ENCODE measurements around the gene TEN1.
A peak's percentile ranks its signal among the peaks of the same experiment; 100 is the strongest.
"Not testable (repeated sequence)": the region's sequence is repeated elsewhere in the genome, so short reads cannot be mapped to it uniquely, and the experiment has no call there.

TEN1 gene

GRCh38 chr17:75950855-75951554 is 28.0 kb upstream of the TEN1 start:
- no peaks in the 10 kb centered on the region for H3K27me3 ChIP-seq (replicated peaks; ENCODE audit: control insufficient read depth, insufficient read depth, low read length)
- no peak overlapping the region for H3K4me3 ChIP-seq (ENCODE audit: low read length)
- peak; percentile 10 for DNase-seq (ENCODE audit: low read depth)
- H3K4me1 ChIP-seq (ENCODE audit: control insufficient read depth, insufficient read depth, low read length): peaks cover 10% of the 10 kb centered on the region
- no peak overlapping the region for H3K9ac ChIP-seq (ENCODE audit: low read length)
- peaks cover 93% of the 10 kb centered on the region for H3K36me3 ChIP-seq (ENCODE audit: control insufficient read depth, insufficient read depth, low read length, severe bottlenecking)
- H3K9me3 ChIP-seq (ENCODE audit: control insufficient read depth, low read length): no peaks in the 10 kb centered on the region

DNA sequence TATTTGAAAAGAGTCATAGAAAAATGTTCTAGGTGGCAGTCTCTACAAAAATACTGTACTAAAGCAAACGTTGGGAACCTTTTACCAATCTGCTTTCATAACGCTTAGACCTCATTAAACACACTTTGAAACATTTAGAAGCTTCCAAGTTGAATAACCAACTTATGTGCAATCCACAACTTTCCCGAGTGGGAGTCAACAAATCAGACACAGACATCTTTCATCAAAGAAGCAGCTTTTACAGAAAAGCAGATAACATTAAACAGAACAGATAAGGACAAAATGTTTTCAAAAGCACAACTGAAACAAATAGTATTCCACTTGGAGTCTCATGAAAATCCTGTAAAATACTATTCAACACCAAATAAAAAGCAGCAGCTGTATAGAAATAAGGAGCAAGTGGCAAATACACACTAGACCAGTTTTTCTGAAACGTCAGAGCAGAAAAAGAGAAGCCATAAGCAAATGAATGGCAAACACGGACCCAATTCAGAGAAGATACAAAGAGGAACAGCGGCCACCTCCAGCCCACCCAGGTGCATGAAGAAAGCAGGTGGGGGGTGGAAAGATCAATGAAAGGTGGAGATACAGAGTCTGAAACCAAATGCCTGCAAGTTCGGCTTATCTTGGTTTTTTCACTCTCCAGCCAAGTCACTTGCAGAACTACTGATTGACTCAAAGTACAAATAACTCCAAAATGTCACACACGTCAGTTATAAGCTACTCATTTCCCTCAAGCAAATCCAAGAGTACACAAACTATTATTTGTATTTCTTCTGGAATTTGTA is 19.8 kb upstream of the TEN1 start:
- Histone ChIP-seq H3K4me3 (ENCODE audit: low read length) (no peak overlapping the region), H3K9ac (ENCODE audit: low read length) (no peak overlapping the region), H3K27me3 (replicated peaks; ENCODE audit: control insufficient read depth, insufficient read depth, low read length) (no peaks in the 10 kb centered on the region), H3K36me3 (ENCODE audit: control insufficient read depth, insufficient read depth, low read length, severe bottlenecking) (peaks cover 75% of the 10 kb centered on the region), H3K9me3 (ENCODE audit: control insufficient read depth, low read length) (no peaks in the 10 kb centered on the region), H3K4me1 (ENCODE audit: control insufficient read depth, insufficient read depth, low read length) (peaks cover 9% of the 10 kb centered on the region)
- DNase-seq (ENCODE audit: low read depth): no peak

DNA sequence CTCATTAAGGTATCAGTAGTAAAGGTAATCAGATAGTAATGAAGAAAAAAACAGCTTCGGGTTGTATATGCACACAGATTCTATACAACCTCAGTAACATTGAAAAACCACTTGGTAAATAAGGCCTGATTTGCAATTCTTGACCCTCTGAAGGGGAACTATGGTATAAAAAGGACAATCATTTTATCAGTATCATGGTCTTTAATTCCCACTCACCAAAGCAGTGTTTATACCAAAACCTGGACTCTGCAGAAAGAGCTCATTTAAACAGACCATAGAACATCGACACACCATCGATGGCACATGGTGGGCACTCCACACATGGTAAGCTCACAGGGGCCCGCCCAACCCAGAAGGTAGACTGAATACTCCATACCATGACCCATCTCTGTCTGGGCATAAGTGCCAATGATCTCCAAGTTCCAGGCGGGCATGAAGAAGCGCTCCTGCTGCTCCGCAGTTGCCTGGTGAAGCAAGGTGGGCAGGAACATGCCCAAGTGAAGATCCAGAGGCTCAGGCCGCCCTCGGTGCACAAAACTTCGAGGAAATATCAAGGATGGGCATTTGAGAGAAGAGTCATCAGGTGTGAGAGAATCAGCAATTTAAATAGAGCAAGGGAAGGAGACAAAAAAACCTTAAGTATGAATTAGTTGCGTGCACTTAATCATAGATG is 19.1 kb upstream of the TEN1 start:
- H3K4me1 ChIP-seq (ENCODE audit: control insufficient read depth, insufficient read depth, low read length): peaks cover 11% of the 10 kb centered on the region
- H3K4me3 ChIP-seq (ENCODE audit: low read length): no peak overlapping the region
- H3K36me3 ChIP-seq (ENCODE audit: control insufficient read depth, insufficient read depth, low read length, severe bottlenecking): peaks cover 77% of the 10 kb centered on the region
- H3K9me3 ChIP-seq (ENCODE audit: control insufficient read depth, low read length): no peaks in the 10 kb centered on the region
- no peak for DNase-seq (ENCODE audit: low read depth)
- no peaks in the 10 kb centered on the region for H3K27me3 ChIP-seq (replicated peaks; ENCODE audit: control insufficient read depth, insufficient read depth, low read length)
- H3K9ac ChIP-seq (ENCODE audit: low read length): no peak overlapping the region

DNA sequence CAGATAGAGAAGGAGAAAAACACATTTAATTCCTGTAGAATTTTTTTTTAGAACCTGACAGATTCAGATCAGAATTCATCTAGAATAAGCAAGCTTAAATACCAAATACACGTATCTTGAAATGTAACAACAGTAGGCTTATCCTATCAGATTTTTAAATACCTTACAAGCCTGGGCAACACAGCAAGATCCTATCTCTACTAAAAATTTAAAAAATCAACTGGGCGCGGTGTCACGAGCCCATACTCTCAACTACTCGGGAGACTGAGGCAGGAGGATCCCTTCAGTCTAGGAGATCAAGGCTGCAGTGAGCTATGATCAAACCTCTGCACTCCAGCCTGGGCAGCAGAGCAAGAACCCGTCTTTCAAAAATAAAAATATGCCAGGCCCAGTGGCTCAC is 13.6 kb upstream of the TEN1 start:
- Histone ChIP-seq H3K4me1 (ENCODE audit: control insufficient read depth, insufficient read depth, low read length) (peaks cover 7% of the 10 kb centered on the region), H3K9me3 (ENCODE audit: control insufficient read depth, low read length) (no peaks in the 10 kb centered on the region), H3K4me3 (ENCODE audit: low read length) (no peak overlapping the region), H3K27me3 (replicated peaks; ENCODE audit: control insufficient read depth, insufficient read depth, low read length) (no peaks in the 10 kb centered on the region), H3K36me3 (ENCODE audit: control insufficient read depth, insufficient read depth, low read length, severe bottlenecking) (peaks cover 56% of the 10 kb centered on the region), H3K9ac (ENCODE audit: low read length) (no peak overlapping the region)
- DNase-seq (ENCODE audit: low read depth): no peak

DNA sequence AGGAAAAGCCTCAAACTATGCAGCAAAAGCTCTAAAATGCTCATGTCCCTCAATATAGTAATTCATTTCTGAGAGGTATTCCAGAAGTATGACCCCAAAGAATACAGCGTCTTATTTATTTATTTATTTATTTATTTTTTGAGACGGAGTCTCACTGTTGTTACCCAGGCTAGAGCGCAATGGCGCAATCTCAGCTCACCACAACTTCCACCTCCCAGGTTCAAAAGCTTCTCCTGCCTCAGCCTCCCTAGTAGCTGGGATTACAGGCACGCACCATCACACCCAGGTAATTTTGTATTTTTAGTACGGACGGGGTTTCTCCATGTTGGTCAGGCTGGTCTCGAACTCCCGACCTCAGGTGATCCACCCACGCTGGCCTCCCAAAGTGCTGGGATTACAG is 10.0 kb upstream of the TEN1 start:
- peaks cover 68% of the 10 kb centered on the region for H3K36me3 ChIP-seq (ENCODE audit: control insufficient read depth, insufficient read depth, low read length, severe bottlenecking)
- H3K9me3 ChIP-seq (ENCODE audit: control insufficient read depth, low read length); H3K4me1 ChIP-seq (ENCODE audit: control insufficient read depth, insufficient read depth, low read length); H3K4me3 ChIP-seq (ENCODE audit: low read length); DNase-seq (ENCODE audit: low read depth); H3K9ac ChIP-seq (ENCODE audit: low read length); H3K27me3 ChIP-seq (replicated peaks; ENCODE audit: control insufficient read depth, insufficient read depth, low read length): not testable (repeated sequence)

DNA sequence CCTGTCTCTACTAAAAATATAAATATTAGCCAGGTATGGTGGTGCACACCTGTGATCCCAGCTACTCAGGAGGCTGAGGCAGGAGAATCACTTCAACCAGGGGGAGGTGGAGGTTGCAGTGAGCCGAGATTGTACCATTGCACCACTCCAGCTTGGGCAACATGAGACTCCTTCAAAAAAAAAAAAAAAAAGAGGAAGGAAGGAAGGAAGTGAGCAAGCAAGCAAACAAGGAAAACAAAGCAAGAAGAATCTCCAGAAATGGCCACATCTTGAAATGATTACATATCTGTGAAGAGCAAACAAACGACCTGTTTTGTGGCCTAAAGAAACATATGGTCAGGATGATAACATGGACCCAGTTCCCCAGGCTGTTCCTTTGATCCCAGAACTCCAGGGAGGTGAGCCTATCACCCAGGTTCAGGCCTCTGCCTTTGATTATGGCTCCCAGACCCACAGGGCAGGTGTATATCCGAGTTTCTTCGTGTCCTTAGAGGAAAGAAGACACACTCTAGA is 9.0 kb upstream of the TEN1 start:
- Histone ChIP-seq H3K4me3 (ENCODE audit: low read length) (no peak overlapping the region), H3K4me1 (ENCODE audit: control insufficient read depth, insufficient read depth, low read length) (peaks cover 4% of the 10 kb centered on the region), H3K9me3 (ENCODE audit: control insufficient read depth, low read length) (no peaks in the 10 kb centered on the region), H3K36me3 (ENCODE audit: control insufficient read depth, insufficient read depth, low read length, severe bottlenecking) (peaks cover 68% of the 10 kb centered on the region), H3K9ac (ENCODE audit: low read length) (no peak overlapping the region), H3K27me3 (replicated peaks; ENCODE audit: control insufficient read depth, insufficient read depth, low read length) (no peaks in the 10 kb centered on the region)
- DNase-seq (ENCODE audit: low read depth): peak; percentile 45

DNA sequence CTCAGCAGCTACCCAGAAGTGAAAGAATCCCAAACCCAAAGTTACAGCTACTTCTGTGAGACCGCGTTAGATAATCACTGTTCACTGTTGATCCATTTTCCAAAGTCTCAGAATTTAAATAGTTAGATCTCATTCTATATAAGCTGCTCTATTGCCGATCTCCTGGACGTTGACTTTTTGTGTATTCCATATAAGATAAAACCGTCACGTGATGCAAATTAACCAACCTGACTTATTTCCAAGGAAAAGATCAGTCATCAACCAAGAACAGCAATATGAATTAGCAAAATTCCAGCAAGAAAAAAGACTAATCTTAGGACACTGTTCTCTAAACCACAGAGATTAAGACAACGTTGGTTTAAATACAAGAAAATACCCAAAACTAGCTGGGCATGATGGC is 8.4 kb upstream of the TEN1 start:
- DNase-seq (ENCODE audit: low read depth): no peak
- no peaks in the 10 kb centered on the region for H3K9me3 ChIP-seq (ENCODE audit: control insufficient read depth, low read length)
- peaks cover 70% of the 10 kb centered on the region for H3K36me3 ChIP-seq (ENCODE audit: control insufficient read depth, insufficient read depth, low read length, severe bottlenecking)
- H3K4me3 ChIP-seq (ENCODE audit: low read length): no peak overlapping the region
- H3K27me3 ChIP-seq (replicated peaks; ENCODE audit: control insufficient read depth, insufficient read depth, low read length): no peaks in the 10 kb centered on the region
- H3K4me1 ChIP-seq (ENCODE audit: control insufficient read depth, insufficient read depth, low read length): peaks cover 7% of the 10 kb centered on the region
- H3K9ac ChIP-seq (ENCODE audit: low read length): no peak overlapping the region

- H3K36me3 ChIP-seq (ENCODE audit: control insufficient read depth, insufficient read depth, low read length, severe bottlenecking): peaks cover 58% of the 10 kb centered on the region
- not testable (repeated sequence) for H3K9me3 ChIP-seq (ENCODE audit: control insufficient read depth, low read length); DNase-seq (ENCODE audit: low read depth); H3K27me3 ChIP-seq (replicated peaks; ENCODE audit: control insufficient read depth, insufficient read depth, low read length)
- H3K9ac ChIP-seq (ENCODE audit: low read length): peak overlapping the region; percentile 39
- H3K4me1 ChIP-seq (ENCODE audit: control insufficient read depth, insufficient read depth, low read length): peaks cover 23% of the 10 kb centered on the region
- H3K4me3 ChIP-seq (ENCODE audit: low read length): peak overlapping the region; percentile 100
Observed at GRCh38 chr17:75975187-75975586, 3.9 kb upstream of the TEN1 start.

- H3K4me1 ChIP-seq (ENCODE audit: control insufficient read depth, insufficient read depth, low read length): peaks cover 26% of the 10 kb centered on the region
- peak; percentile 43 for DNase-seq (ENCODE audit: low read depth)
- peak overlapping the region; percentile 100 for H3K4me3 ChIP-seq (ENCODE audit: low read length)
- no peaks in the 10 kb centered on the region for H3K27me3 ChIP-seq (replicated peaks; ENCODE audit: control insufficient read depth, insufficient read depth, low read length)
- H3K9me3 ChIP-seq (ENCODE audit: control insufficient read depth, low read length): no peaks in the 10 kb centered on the region
- peaks cover 52% of the 10 kb centered on the region for H3K36me3 ChIP-seq (ENCODE audit: control insufficient read depth, insufficient read depth, low read length, severe bottlenecking)
- H3K9ac ChIP-seq (ENCODE audit: low read length): peak overlapping the region; percentile 39
Observed at GRCh38 chr17:75975757-75976174, 3.3 kb upstream of the TEN1 start.

DNA sequence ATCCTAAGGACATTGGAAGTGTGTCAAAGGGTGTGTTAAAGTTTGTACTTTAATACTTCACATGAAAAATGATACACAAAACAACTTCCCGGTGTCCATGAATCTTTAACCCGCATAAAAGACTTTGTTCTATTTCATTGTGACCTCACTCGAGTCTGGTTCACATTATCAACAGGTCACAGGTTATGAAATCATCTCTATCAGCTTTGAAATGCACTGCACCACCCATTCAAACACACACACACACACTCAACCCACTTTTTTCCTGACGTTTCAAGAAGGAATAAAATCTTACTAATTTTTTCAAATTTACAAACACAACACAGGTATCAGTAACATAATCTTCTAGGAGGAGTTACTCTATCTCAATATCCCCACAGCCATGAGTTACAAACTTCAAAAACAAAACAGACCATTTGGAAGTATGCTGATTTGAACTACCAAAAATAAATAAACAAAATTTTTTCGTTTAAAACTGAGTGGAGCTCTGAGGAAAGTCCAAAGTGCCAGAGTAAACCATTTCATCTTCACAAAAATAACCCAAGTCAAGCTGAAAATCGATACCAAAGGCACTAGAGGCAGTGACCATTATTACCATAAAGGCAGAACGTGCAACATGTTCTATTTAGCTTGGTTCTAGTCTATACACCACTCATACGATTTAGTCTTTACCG is 2.7 kb upstream of the TEN1 start:
- Histone ChIP-seq H3K4me3 (ENCODE audit: low read length) (peak overlapping the region; percentile 100), H3K36me3 (ENCODE audit: control insufficient read depth, insufficient read depth, low read length, severe bottlenecking) (peaks cover 47% of the 10 kb centered on the region), H3K4me1 (ENCODE audit: control insufficient read depth, insufficient read depth, low read length) (peaks cover 32% of the 10 kb centered on the region), H3K9me3 (ENCODE audit: control insufficient read depth, low read length) (no peaks in the 10 kb centered on the region), H3K27me3 (replicated peaks; ENCODE audit: control insufficient read depth, insufficient read depth, low read length) (no peaks in the 10 kb centered on the region), H3K9ac (ENCODE audit: low read length) (peak overlapping the region; percentile 39)
- peak; percentile 60 for DNase-seq (ENCODE audit: low read depth)

All from adipocyte (in vitro differentiated cells).